ENCODE results near the gene NCOA6.
"Not testable (repeated sequence)": the region's sequence is repeated elsewhere in the genome, so short reads cannot be mapped to it uniquely, and the experiment has no call there.

Gene NCOA6

GRCh38 chr20:34831936-34832335 lies 6.5 kb upstream of the NCOA6 start:
- no peak for DNase-seq

- DNase-seq: no peak
Measured at GRCh38 chr20:34829191-34829590, 3.7 kb upstream of the NCOA6 start.

- peak; percentile 69 for DNase-seq
Measured at GRCh38 chr20:34824806-34825529, 483 bp downstream of the NCOA6 start.

- DNase-seq: no peak
Measured at GRCh38 chr20:34824452-34824805, 1.0 kb downstream of the NCOA6 start.

GRCh38 chr20:34824026-34824425 lies 1.4 kb downstream of the NCOA6 start:
- peak; percentile 14 for DNase-seq

GRCh38 chr20:34820805-34821578 lies 4.5 kb downstream of the NCOA6 start:
- DNase-seq: no peak

GRCh38 chr20:34817801-34818200 lies 7.7 kb downstream of the NCOA6 start:
- DNase-seq: no peak

- DNase-seq: no peak
Measured at GRCh38 chr20:34817072-34817471, 8.4 kb downstream of the NCOA6 start.

GRCh38 chr20:34815636-34816035 lies 9.8 kb downstream of the NCOA6 start:
- no peak for DNase-seq

- DNase-seq: no peak
Measured at GRCh38 chr20:34808583-34808982, 16.9 kb downstream of the NCOA6 start.

GRCh38 chr20:34807944-34808465 lies 17.4 kb downstream of the NCOA6 start:
- DNase-seq: not testable (repeated sequence)

- no peak for DNase-seq
Measured at GRCh38 chr20:34806255-34806654, 19.2 kb downstream of the NCOA6 start.

- no peak for DNase-seq
Measured at GRCh38 chr20:34798871-34799270, 26.6 kb downstream of the NCOA6 start.

GRCh38 chr20:34798328-34798727 lies 27.1 kb downstream of the NCOA6 start:
- no peak for DNase-seq

- DNase-seq: no peak
Measured at GRCh38 chr20:34797012-34797995, 28.1 kb downstream of the NCOA6 start.

GRCh38 chr20:34794006-34794585 lies 31.4 kb downstream of the NCOA6 start:
- no peak for DNase-seq

- no peak for DNase-seq
Measured at GRCh38 chr20:34792687-34793363, 32.6 kb downstream of the NCOA6 start.

GRCh38 chr20:34791289-34792020 lies 34.0 kb downstream of the NCOA6 start:
- no peak for DNase-seq

- no peak for DNase-seq
Measured at GRCh38 chr20:34781220-34781619, 44.2 kb downstream of the NCOA6 start.

GRCh38 chr20:34780291-34780690 lies 45.2 kb downstream of the NCOA6 start:
- DNase-seq: not testable (repeated sequence)

GRCh38 chr20:34776177-34776576 lies 49.3 kb downstream of the NCOA6 start:
- DNase-seq: no peak
